22Rv1 (cell line): ENCODE data around the gene CDKL1.

Source experiments
- H3K27ac ChIP-seq: fragments of 450-650 bp; 2 replicates; pipeline ENCODE4 v1.5.1; 2017
- ZFX ChIP-seq: fragments of 450-650 bp; IDR thresholded peaks from 2 replicates; pipeline ENCODE4 v1.6.1; 2017; ENCODE audit warnings: antibody characterized with exemption, borderline replicate concordance
- TF ChIP-seq, protein P1 (sequence below): fragments of 450-650 bp; IDR thresholded peaks from 2 replicates; pipeline ENCODE4 v1.5.1; 2017; ENCODE audit warnings: mild to moderate bottlenecking

The CDKL1 gene

GRCh38 chr14:50417853-50418252 is 21.2 kb upstream of the CDKL1 start:
- no peak overlapping the region for H3K27ac ChIP-seq
- TF ChIP-seq, protein P1, sequence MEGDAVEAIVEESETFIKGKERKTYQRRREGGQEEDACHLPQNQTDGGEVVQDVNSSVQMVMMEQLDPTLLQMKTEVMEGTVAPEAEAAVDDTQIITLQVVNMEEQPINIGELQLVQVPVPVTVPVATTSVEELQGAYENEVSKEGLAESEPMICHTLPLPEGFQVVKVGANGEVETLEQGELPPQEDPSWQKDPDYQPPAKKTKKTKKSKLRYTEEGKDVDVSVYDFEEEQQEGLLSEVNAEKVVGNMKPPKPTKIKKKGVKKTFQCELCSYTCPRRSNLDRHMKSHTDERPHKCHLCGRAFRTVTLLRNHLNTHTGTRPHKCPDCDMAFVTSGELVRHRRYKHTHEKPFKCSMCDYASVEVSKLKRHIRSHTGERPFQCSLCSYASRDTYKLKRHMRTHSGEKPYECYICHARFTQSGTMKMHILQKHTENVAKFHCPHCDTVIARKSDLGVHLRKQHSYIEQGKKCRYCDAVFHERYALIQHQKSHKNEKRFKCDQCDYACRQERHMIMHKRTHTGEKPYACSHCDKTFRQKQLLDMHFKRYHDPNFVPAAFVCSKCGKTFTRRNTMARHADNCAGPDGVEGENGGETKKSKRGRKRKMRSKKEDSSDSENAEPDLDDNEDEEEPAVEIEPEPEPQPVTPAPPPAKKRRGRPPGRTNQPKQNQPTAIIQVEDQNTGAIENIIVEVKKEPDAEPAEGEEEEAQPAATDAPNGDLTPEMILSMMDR = no peak
- TF ChIP-seq ZFX = no peak

DNA sequence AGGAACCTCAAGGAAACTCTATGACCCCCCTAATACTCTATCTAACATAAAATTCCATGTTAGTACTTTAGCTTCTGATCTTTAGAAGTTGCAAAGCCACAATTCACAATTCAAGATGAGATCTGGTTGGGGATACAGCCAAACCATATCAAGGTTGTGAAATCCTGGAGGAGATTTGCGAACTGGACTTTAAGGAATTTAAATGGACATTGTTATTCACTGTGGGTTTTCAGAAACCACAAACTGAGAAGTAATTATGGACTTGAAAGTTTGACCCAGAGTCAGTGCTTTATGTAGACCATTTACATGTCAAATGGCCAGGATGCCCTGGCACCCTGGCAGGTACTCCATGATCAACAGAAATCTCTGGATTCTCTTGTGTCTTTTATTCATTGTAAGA is 14.2 kb upstream of the CDKL1 start:
- no peak for TF ChIP-seq ZFX
- TF ChIP-seq, protein P1 = no peak
- H3K27ac ChIP-seq = no peak overlapping the region

GRCh38 chr14:50410071-50410470 is 13.4 kb upstream of the CDKL1 start:
- no peak overlapping the region for H3K27ac ChIP-seq

DNA sequence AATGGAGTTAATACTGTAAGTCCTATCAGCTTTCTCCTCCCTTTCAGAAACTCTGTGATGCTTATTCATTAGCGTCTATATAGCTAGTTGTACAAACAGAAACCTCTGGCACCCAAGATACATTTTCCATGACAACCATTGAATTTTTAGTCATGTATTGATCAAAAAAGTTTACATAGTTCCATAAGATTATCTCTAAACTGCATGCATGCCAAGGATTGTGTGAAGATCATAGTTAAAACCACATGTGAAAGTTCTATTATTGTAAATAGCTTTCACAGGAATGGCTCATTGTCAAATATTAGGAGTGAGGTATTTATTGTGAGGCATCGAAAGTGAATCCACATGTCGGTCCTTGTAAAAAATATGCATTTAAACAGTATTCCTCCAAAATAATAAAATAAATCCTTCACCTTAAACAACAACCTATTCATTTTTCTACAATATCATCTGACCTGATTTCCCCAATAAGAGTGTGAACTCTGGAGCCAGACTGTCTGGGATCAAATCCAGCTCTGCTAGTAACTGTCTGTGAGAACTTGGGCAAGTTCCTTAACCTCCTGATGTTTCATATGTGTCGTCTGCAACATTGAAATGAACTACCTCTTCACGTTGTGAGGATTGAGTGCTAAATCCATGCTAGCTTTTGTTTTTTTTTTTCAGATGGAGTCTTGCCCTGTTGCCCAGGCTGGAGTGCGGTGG is 10.6 kb upstream of the CDKL1 start:
- H3K27ac ChIP-seq = no peak overlapping the region
- TF ChIP-seq ZFX = no peak
- TF ChIP-seq, protein P1 = no peak

More at GRCh38 chr14:50410071-50410470, 13.4 kb upstream of the CDKL1 start:
- TF ChIP-seq, protein P1 = no peak
- no peak for TF ChIP-seq ZFX

GRCh38 chr14:50403419-50403818 is 6.7 kb upstream of the CDKL1 start:
- TF ChIP-seq, protein P1 = no peak
- TF ChIP-seq ZFX = no peak
- H3K27ac ChIP-seq = no peak overlapping the region

DNA sequence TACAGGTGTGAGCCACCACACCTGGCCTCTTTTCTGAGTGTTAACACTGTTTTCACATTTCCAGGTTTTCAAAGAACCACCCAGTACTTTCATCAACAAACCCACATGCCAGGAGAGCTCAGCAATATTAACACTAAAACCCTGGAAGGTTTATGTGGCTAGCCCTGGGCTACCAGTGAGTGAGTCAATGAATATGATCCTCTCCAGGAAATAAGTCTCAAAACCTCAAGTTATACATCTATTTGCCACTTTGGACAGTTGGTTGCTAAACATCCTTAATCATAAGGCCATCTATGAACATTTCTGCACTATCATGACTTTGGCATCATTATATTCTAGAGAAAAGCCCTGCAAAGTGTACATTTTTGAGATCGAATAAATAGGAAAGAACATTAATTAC is 6.3 kb upstream of the CDKL1 start:
- H3K27ac ChIP-seq = no peak overlapping the region
- TF ChIP-seq, protein P1 = no peak
- no peak for TF ChIP-seq ZFX

DNA sequence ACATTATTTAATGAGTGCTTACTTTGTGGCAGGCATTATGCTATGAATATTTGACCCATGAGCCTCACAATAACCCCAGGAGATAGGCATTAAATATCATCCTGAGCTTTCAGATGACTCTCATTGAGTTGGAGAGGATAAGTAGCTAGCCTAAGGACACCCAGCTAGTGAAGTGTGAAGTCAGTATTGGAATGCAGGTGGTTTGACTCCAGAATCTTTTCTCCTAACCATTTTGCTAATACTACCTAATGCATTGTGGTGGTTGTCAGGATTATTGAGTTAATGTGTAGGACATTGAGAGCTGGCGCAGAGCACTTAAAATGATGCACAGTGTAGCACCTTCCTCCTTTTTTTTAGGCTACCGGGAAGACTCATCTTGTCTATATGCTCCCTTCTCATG is 3.8 kb upstream of the CDKL1 start:
- TF ChIP-seq, protein P1 = no peak
- TF ChIP-seq ZFX = no peak
- no peak overlapping the region for H3K27ac ChIP-seq
